Fibroblast of mammary gland (primary cell): ENCODE results near the gene SFTPD.

Experiments
- DNase-seq: peaks from one replicate; pipeline ENCODE4 v3.0.0-alpha.2; 2010; ENCODE audit warnings: low read depth
- H3K4me3 ChIP-seq: 2 replicates; pipeline ENCODE4 v1.5.1; 2011; ENCODE audit warnings: low read depth, mild to moderate bottlenecking, low read length, moderate library complexity; ENCODE audit not compliant: control insufficient read depth
- TF ChIP-seq, protein P1 (sequence below): conservative IDR thresholded peaks from 2 replicates; pipeline ENCODE4 v1.5.1; 2011; ENCODE audit warnings: low read depth, low read length, inconsistent platforms; ENCODE audit not compliant: control insufficient read depth, insufficient read depth

Gene SFTPD

DNA sequence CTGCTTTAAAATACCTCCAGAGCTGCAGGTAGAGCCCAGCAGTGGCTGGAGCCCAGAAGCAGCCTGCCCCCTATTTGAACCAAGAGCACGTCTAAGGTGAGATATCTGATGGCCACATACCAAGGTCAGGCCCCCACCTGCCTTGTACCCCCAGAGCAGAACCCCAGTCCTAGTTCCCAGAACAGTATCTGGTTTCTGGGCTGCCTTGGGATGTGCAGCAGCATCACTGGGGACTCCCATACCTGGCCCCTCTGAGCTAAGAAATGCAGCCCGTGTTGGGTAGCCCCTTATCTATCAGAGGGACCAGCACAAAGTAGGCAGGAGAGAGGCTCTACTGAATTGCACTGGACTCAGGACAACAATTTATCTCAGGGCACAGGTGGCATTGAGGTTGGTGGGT is 8.9 kb downstream of the SFTPD start:
- TF ChIP-seq, protein P1, sequence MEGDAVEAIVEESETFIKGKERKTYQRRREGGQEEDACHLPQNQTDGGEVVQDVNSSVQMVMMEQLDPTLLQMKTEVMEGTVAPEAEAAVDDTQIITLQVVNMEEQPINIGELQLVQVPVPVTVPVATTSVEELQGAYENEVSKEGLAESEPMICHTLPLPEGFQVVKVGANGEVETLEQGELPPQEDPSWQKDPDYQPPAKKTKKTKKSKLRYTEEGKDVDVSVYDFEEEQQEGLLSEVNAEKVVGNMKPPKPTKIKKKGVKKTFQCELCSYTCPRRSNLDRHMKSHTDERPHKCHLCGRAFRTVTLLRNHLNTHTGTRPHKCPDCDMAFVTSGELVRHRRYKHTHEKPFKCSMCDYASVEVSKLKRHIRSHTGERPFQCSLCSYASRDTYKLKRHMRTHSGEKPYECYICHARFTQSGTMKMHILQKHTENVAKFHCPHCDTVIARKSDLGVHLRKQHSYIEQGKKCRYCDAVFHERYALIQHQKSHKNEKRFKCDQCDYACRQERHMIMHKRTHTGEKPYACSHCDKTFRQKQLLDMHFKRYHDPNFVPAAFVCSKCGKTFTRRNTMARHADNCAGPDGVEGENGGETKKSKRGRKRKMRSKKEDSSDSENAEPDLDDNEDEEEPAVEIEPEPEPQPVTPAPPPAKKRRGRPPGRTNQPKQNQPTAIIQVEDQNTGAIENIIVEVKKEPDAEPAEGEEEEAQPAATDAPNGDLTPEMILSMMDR, result no peak
- no peak for DNase-seq
- H3K4me3 ChIP-seq, result no peak overlapping the region

DNA sequence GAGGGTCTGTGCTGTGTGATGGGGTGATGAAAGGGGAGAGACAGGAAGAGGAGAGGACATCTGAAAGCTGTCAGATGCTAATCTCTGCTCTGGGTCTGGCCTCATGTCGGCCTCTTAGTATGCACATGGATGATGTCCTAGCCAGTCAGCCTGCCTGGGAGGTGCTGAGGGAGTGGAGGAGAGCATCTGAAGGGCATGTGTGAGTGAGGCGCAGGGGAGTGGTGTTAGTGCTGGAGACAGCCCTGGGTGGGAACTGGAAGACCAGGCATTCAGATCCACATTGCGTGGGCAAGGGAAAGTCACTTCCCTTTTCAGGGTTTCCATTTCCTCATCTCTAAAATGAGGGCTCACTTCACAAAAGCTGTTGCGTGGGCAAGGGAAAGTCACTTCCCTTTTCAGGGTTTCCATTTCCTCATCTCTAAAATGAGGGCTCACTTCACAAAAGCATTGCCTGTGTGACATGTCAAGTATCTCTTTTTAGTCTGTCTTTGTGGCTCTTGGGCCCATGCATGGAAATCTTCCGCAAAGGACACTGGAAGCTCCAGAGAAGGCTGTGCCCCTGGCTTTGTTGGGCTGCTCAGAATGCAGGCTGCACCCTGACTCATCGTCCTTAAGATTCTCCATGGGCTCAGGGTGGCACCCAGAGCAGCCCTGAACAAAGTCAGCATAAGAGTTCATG is 10.0 kb downstream of the SFTPD start:
- H3K4me3 ChIP-seq, result no peak overlapping the region
- TF ChIP-seq, protein P1, result no peak
- DNase-seq, result no peak

DNA sequence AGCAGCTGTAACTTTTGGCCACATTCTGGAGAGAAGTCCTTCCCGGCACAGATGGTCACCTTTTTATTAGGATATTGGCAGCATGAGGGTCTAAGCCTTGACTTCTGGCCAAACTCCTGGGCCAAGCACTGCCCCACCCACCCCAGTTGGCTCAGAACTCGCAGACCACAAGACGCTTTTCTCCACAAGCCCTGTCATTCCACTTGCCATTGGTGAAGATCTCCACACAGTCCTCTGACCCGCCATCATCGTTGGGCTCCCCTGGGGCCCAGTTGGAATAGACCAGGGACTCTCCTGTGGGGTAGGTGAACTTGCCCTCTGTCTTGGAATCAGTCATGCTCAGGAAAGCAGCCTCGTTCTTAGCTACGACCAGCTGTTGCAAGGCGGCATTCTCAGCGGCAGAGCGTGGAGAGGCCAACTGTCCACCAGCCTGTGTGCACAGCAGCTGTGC is 11.2 kb downstream of the SFTPD start:
- no peak for DNase-seq
- no peak overlapping the region for H3K4me3 ChIP-seq
- TF ChIP-seq, protein P1, result no peak

DNA sequence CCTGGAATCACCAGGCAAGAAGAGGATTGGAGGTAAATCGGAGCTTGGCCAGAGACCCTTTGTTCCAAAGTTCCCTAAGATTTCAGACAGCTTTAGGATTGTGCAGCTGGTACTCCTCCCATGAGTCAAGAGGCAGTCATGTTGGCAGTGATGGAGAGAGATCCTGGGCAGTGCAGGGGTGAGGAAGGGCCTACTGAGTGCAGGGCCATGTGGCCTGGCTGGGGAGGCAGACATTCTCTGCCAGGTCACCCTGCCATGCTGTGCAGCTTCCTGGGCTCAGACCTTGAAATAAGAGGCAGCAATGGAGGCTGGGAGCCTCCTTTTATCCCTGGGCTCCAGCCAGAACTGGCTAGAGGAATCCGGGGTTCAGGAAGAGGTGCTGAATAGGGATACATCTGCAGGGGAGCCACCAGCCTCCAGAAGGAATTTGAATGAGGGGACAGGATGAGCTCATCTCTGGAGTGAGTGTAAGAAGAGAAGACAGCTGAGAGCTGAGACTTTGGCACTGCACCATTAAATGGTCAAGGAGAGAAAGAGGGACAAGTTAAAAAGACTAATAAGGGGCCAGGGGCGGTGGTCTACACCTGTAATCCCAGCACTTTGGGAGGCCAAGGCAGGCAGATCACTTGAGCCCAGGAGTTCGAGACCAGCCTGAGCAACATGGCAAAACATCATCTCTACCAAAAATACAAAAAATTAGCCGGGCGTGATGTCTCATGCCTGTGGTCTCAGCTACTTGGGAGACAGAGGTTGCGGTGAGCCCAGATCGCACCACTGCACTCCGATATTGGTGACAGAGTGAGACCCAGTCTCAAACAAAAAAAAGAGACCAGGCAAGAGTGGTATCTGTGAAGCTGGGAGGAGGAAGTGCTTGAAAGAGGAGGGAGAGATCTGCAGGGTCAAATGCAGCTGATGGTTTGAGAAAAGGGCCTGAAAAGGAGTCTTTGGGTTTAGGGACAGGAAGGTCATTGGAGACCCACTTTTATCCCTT is 12.0 kb downstream of the SFTPD start:
- no peak overlapping the region for H3K4me3 ChIP-seq
- TF ChIP-seq, protein P1, result no peak

DNA sequence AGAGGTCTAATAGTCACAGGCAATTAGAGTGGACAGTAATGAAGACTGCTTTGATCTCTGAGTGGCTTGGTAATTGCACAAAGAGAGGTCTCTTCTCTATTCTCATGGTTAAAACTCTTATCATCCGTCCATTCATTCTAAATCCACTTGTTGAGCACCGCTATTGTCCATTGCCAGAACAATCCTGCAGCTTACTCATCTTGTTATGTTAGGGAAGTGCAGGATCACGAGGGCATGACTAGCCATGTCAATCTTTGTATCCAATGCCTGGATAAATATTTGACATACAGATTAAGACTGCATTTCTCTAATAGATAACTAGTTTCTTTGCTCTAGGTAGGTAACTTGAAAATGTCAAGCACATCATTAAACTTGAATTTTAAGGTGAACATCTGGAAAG is 14.9 kb downstream of the SFTPD start:
- TF ChIP-seq, protein P1, result no peak
- no peak for DNase-seq
- H3K4me3 ChIP-seq, result no peak overlapping the region

More for the DNA sequence above, 12.0 kb downstream of the SFTPD start:
- DNase-seq, result no peak

DNA sequence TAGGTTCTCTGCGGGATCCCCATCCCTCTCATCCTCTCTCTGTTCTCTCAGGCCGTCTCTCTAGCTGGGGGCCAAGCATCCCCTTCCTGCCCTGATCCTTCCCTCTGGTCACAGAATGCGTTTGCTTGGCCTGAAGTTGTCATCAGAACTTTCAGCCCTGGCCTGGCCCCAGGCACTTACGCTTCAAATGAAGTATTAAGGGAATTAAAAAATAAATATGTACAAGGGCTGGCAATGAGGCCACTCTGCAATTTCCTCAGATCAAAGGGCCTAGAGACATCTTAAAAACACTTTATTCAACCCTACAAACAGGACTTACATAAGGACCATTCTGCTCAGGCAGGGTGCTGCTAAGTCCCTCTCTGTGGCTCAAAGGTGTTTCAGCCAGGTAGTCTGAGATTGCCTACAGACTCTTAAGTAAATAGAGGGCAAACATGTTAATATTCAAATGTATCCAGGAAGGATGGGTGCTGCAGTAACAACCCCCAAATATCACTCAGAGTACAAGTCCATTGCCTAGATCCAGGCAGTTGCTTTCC is 16.0 kb downstream of the SFTPD start:
- no peak overlapping the region for H3K4me3 ChIP-seq
- no peak for DNase-seq
- TF ChIP-seq, protein P1, result no peak
